KOPT-K1 (cell line): Measurements from ENCODE around the gene ZNF132.
"Not testable (repeated sequence)": the region's sequence is repeated elsewhere in the genome, so short reads cannot be mapped to it uniquely, and the experiment has no call there.

Experiments used
- H3K27ac ChIP-seq: fragments of 200-600 bp; sonication (generic); 2 replicates; pipeline ENCODE4 v1.5.1; 2016; ENCODE audit warnings: antibody characterized with exemption, mild to moderate bottlenecking, low read depth, low read length; ENCODE audit not compliant: poor library complexity, severe bottlenecking
- H3K36me3 ChIP-seq: fragments of 200-600 bp; sonication (generic); 2 replicates; pipeline ENCODE4 v1.5.1; 2017; ENCODE audit warnings: antibody characterized with exemption, mild to moderate bottlenecking, low read length, moderate library complexity; ENCODE audit not compliant: insufficient read depth
- H3K9me3 ChIP-seq: fragments of 200-600 bp; sonication (generic); 2 replicates; pipeline ENCODE4 v1.5.1; 2017; ENCODE audit warnings: antibody characterized with exemption, low read length, mild to moderate bottlenecking; ENCODE audit not compliant: insufficient read depth, poor library complexity, severe bottlenecking

ZNF132 gene

GRCh38 chr19:58474291-58474996 is 34.5 kb upstream of the ZNF132 start:
- Histone ChIP-seq H3K36me3 (peaks cover 43% of the 10 kb centered on the region), H3K27ac (peak overlapping the region; percentile 97), H3K9me3 (no peaks in the 10 kb centered on the region)

DNA sequence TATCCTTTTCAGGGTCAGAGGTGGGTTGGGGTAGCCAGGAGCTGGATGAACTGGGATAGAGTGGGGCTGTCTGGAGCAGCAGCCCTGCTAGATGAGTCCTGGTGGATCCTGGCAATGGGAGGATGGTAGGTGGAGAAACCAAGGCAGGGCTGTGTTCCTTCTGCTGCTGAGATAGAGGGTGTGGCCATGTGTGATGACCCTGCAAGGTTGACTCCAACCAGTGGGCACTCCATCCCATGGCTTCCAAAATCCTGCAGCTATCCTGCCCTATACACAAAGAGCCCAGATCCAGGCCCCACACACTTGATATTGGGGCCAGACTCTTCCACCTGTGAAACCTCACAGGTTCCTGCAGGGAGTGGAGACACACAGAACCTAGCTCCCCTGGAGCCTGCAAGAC is 33.8 kb upstream of the ZNF132 start:
- Histone ChIP-seq H3K36me3 (peaks cover 48% of the 10 kb centered on the region), H3K27ac (no peak overlapping the region), H3K9me3 (no peaks in the 10 kb centered on the region)

DNA sequence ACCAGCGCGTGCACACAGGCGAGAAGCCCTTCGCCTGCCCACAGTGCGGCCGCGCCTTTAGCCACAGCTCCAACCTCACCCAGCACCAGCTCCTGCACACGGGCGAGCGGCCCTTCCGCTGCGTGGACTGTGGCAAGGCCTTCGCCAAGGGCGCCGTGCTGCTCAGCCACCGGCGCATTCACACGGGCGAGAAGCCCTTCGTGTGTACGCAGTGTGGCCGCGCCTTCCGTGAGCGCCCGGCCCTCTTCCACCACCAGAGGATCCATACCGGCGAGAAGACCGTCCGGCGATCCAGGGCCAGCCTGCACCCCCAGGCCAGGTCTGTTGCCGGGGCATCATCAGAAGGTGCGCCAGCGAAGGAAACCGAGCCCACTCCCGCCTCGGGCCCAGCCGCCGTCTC is 31.8 kb upstream of the ZNF132 start:
- no peaks in the 10 kb centered on the region for H3K9me3 ChIP-seq
- H3K27ac ChIP-seq: no peak overlapping the region
- peaks cover 48% of the 10 kb centered on the region for H3K36me3 ChIP-seq

- H3K9me3 ChIP-seq, H3K27ac ChIP-seq: not testable (repeated sequence)
- H3K36me3 ChIP-seq: peaks cover 48% of the 10 kb centered on the region
Measured at GRCh38 chr19:58470837-58471543, 31.0 kb upstream of the ZNF132 start.

GRCh38 chr19:58469241-58470013 is 29.5 kb upstream of the ZNF132 start:
- H3K36me3 ChIP-seq: peaks cover 48% of the 10 kb centered on the region
- H3K9me3 ChIP-seq: no peaks in the 10 kb centered on the region
- no peak overlapping the region for H3K27ac ChIP-seq

- no peaks in the 10 kb centered on the region for H3K9me3 ChIP-seq
- H3K27ac ChIP-seq: peak overlapping the region; percentile 13
- H3K36me3 ChIP-seq: peaks cover 41% of the 10 kb centered on the region
Measured at GRCh38 chr19:58468216-58468839, 28.4 kb upstream of the ZNF132 start.

GRCh38 chr19:58466760-58467589 is 27.0 kb upstream of the ZNF132 start, which contains the start of gene ZNF324:
ZNF324 (plus strand) TSS chr19:58467080; CDS start chr19:58469186, 2,106 bp downstream.
- H3K36me3 ChIP-seq: peaks cover 27% of the 10 kb centered on the region; the same call in 1 of the 2 replicates
- H3K27ac ChIP-seq: peak within 1 kb of the TSS; percentile 62
- H3K9me3 ChIP-seq: no peaks in the 10 kb centered on the region

GRCh38 chr19:58466089-58466759 is 26.3 kb upstream of the ZNF132 start:
- Histone ChIP-seq H3K27ac (peak overlapping the region; percentile 62), H3K9me3 (no peaks in the 10 kb centered on the region), H3K36me3 (peaks cover 22% of the 10 kb centered on the region; the same call in 1 of the 2 replicates)

GRCh38 chr19:58460039-58460438 is 20.1 kb upstream of the ZNF132 start:
- Histone ChIP-seq H3K36me3 (peaks cover 17% of the 10 kb centered on the region; the same call in 1 of the 2 replicates), H3K9me3 (no peaks in the 10 kb centered on the region), H3K27ac (no peak overlapping the region)

DNA sequence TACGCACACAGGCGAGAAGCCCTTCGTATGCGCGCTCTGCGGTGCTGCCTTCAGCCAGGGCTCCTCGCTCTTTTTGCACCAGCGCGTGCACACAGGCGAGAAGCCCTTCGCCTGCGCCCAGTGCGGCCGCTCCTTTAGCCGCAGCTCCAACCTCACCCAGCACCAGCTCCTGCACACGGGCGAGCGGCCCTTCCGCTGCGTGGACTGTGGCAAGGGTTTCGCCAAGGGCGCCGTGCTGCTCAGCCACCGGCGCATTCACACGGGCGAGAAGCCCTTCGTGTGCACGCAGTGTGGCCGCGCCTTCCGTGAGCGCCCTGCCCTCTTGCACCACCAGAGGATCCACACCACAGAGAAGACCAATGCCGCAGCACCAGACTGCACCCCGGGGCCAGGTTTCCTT is 16.2 kb upstream of the ZNF132 start:
- Histone ChIP-seq H3K27ac (no peak overlapping the region), H3K36me3 (peaks cover 29% of the 10 kb centered on the region), H3K9me3 (no peaks in the 10 kb centered on the region)

GRCh38 chr19:58455306-58455705 is 15.4 kb upstream of the ZNF132 start:
- H3K27ac ChIP-seq: no peak overlapping the region
- peaks cover 5% of the 10 kb centered on the region for H3K9me3 ChIP-seq
- H3K36me3 ChIP-seq: peaks cover 29% of the 10 kb centered on the region

GRCh38 chr19:58453743-58454142 is 13.8 kb upstream of the ZNF132 start:
- H3K36me3 ChIP-seq: peaks cover 29% of the 10 kb centered on the region
- H3K9me3 ChIP-seq: peaks cover 20% of the 10 kb centered on the region
- no peak overlapping the region for H3K27ac ChIP-seq

- Histone ChIP-seq H3K27ac (peak within 1 kb of the TSS; percentile 56), H3K36me3 (peaks cover 18% of the 10 kb centered on the region), H3K9me3 (peaks cover 40% of the 10 kb centered on the region)
Measured at GRCh38 chr19:58451358-58452101, 11.6 kb upstream of the ZNF132 start, which contains the start of gene ZNF324B. ZNF324B (plus strand) TSS chr19:58451622; CDS start chr19:58453702, 2,080 bp downstream.
